ENCODE measurements around the gene FCHO1. TPM values are rescaled to one million over a fixed set of nuclear protein-coding genes. Genes with fewer than 3 reads are reported as not detected.

Gene FCHO1
- total RNA-seq, 2 experiments from 2014 or later, result 40.7 to 43.1 TPM

GRCh38 chr19:17761148-17761547 is 9.9 kb downstream of the FCHO1 start:
- DNase-seq (no peak), ATAC-seq (ENCODE audit: poor library complexity) (no peak)
- peaks cover 82% of the 10 kb centered on the region for H3K36me3 Mint-ChIP-seq (ENCODE audit: low read depth)
- H3K27ac Mint-ChIP-seq, result no peak overlapping the region
- Histone ChIP-seq H3K27ac (ENCODE audit: low read depth in 1 of 2, low read length in 2 of 2) (no peak overlapping the region), H3K4me3 (ENCODE audit: low read length) (no peak overlapping the region), H3K27me3 (ENCODE audit: control insufficient read depth in 1 of 2, insufficient read depth in 2 of 2, low read length in 2 of 2) (no peaks in the 10 kb centered on the region), H3K4me1 (ENCODE audit: insufficient read depth, low read length) (peaks cover 1% of the 10 kb centered on the region), H3K36me3 (ENCODE audit: insufficient read depth, low read length) (peaks cover 50% of the 10 kb centered on the region), H3K9me3 (ENCODE audit: control insufficient read depth in 1 of 2, insufficient read depth in 1 of 2, low read length in 2 of 2) (no peaks in the 10 kb centered on the region)
- peaks cover 2% of the 10 kb centered on the region for H3K4me1 Mint-ChIP-seq (ENCODE audit: low read depth)
- no peak for TF ChIP-seq CTCF (IDR thresholded peaks at IDR 0.05)
- POLR2A ChIA-PET, result interaction anchor here (2.1 kb wide), 1 partner anchor 10 kb away, joined by 6 read pairs; the partner anchor contains the start of gene FCHO1
- no peaks in the 10 kb centered on the region for H3K27me3 Mint-ChIP-seq
- CTCF ChIA-PET, result interaction anchor here (2.0 kb wide), 1 partner anchor 57 kb away, joined by 4 read pairs; no protein-coding TSS in a partner anchor
- no peaks in the 10 kb centered on the region for H3K9me3 Mint-ChIP-seq
- no peak overlapping the region for H3K4me3 Mint-ChIP-seq
- intact Hi-C loops (cut with DNase I, micrococcal nuclease), result loop anchor here in 1 of 2 experiments (1.0 kb wide), 1 partner anchor 11 kb away; no protein-coding TSS in a partner anchor

GRCh38 chr19:17762505-17763229 is 11.4 kb downstream of the FCHO1 start:
- H3K36me3 ChIP-seq (ENCODE audit: insufficient read depth, low read length), result peaks cover 54% of the 10 kb centered on the region
- DNase-seq, result peak in 2 of 14 experiments; percentile 39 to 54
- Mint-ChIP-seq H3K36me3 (ENCODE audit: low read depth) (peaks cover 82% of the 10 kb centered on the region), H3K4me3 (no peak overlapping the region), H3K9me3 (no peaks in the 10 kb centered on the region), H3K27ac (no peak overlapping the region), H3K27me3 (no peaks in the 10 kb centered on the region), H3K4me1 (ENCODE audit: low read depth) (peaks cover 4% of the 10 kb centered on the region)
- no peaks in the 10 kb centered on the region for H3K9me3 ChIP-seq (ENCODE audit: control insufficient read depth in 1 of 2, insufficient read depth in 1 of 2, low read length in 2 of 2)
- ChIA-PET POLR2A (interaction anchor here (1.4 to 2.1 kb wide), 2 partner anchors 10 to 11 kb away, joined by 3 to 6 read pairs; partner anchors contain the start of gene FCHO1), CTCF (interaction anchor here (0.7 to 0.8 kb wide), 2 partner anchors 10 to 371 kb away, joined by 3 to 4 read pairs; no protein-coding TSS in a partner anchor)
- intact Hi-C loops (cut with DNase I, micrococcal nuclease), result no loop called here
- no peak for TF ChIP-seq CTCF (IDR thresholded peaks at IDR 0.05)
- no peak overlapping the region for H3K4me3 ChIP-seq (ENCODE audit: low read length)
- H3K4me1 ChIP-seq (ENCODE audit: insufficient read depth, low read length), result peaks cover 4% of the 10 kb centered on the region
- no peak overlapping the region for H3K27ac ChIP-seq (ENCODE audit: low read depth in 1 of 2, low read length in 2 of 2)
- H3K27me3 ChIP-seq (ENCODE audit: control insufficient read depth in 1 of 2, insufficient read depth in 2 of 2, low read length in 2 of 2), result no peaks in the 10 kb centered on the region
- no peak for ATAC-seq (ENCODE audit: poor library complexity)

- H3K36me3 ChIP-seq (ENCODE audit: insufficient read depth, low read length), result peaks cover 61% of the 10 kb centered on the region
- H3K9me3 ChIP-seq (ENCODE audit: control insufficient read depth in 1 of 2, insufficient read depth in 1 of 2, low read length in 2 of 2), result no peaks in the 10 kb centered on the region
- intact Hi-C loops (cut with DNase I, micrococcal nuclease), result no loop called here
- TF ChIP-seq CTCF (IDR thresholded peaks at IDR 0.05), result no peak
- peaks cover 4% of the 10 kb centered on the region for H3K4me1 Mint-ChIP-seq (ENCODE audit: low read depth)
- POLR2A ChIA-PET, result interaction anchor here (0.6 kb wide), 1 partner anchor 14 kb away, joined by 3 read pairs; no protein-coding TSS in a partner anchor
- no peaks in the 10 kb centered on the region for H3K27me3 ChIP-seq (ENCODE audit: control insufficient read depth in 1 of 2, insufficient read depth in 2 of 2, low read length in 2 of 2)
- CTCF ChIA-PET, result no interaction called here
- H3K4me1 ChIP-seq (ENCODE audit: insufficient read depth, low read length), result peaks cover 4% of the 10 kb centered on the region
- DNase-seq (no peak), ATAC-seq (ENCODE audit: poor library complexity) (no peak)
- H3K27me3 Mint-ChIP-seq, result no peaks in the 10 kb centered on the region
- no peak overlapping the region for H3K27ac Mint-ChIP-seq
- no peaks in the 10 kb centered on the region for H3K9me3 Mint-ChIP-seq
- no peak overlapping the region for H3K4me3 Mint-ChIP-seq
- H3K36me3 Mint-ChIP-seq (ENCODE audit: low read depth), result peaks cover 80% of the 10 kb centered on the region
- H3K27ac ChIP-seq (ENCODE audit: low read depth in 1 of 2, low read length in 2 of 2), result no peak overlapping the region
- H3K4me3 ChIP-seq (ENCODE audit: low read length), result no peak overlapping the region
Observed at GRCh38 chr19:17764348-17764747, 13.1 kb downstream of the FCHO1 start.

Measured in CD4-positive, alpha-beta T cell (primary cell).